IPS-18c (cell line): ENCODE results near the gene CEACAM4.
"Not testable (repeated sequence)": the region's sequence is repeated elsewhere in the genome, so short reads cannot be mapped to it uniquely, and the experiment has no call there.

Source experiments
- H3K4me3 ChIP-seq: 2 replicates; pipeline ENCODE4 v1.7.0; 2013; ENCODE audit warnings: low read depth, mild to moderate bottlenecking, low read length, moderate library complexity; ENCODE audit not compliant: insufficient read depth
- H3K9me3 ChIP-seq: one replicate; pipeline ENCODE4 v1.6.1; 2013; ENCODE audit warnings: mild to moderate bottlenecking, low read length, moderate library complexity; ENCODE audit not compliant: control insufficient read depth, insufficient read depth

The CEACAM4 gene

DNA sequence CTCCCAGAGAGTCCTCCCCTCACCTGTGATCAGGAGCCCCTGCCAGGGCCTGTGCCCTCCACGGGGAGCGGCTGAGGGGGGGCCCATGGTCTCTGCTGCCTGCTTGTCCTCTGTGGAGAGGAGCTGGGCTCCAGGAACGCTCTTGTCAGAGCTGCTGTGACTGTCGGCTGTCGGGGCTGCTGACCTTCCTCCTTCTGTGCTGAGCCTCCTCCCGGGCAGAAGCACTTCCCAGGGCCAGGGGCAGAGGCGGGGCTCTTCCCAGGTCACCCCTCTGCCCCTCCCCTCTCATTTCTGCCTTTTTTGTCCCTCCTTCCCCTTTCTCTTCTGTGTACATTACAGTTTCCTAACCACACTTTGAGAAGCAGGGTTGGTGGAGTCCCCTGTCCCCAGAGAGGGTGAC, at the start of gene CEACAM4:
CEACAM4 (minus strand) TSS at position 198 of the 400 bp plus-strand sequence; CDS start at position 87, 111 bp downstream.
- Histone ChIP-seq H3K4me3 (no peak within 1 kb of the TSS), H3K9me3 (peaks cover 2% of the 10 kb centered on the region)

DNA sequence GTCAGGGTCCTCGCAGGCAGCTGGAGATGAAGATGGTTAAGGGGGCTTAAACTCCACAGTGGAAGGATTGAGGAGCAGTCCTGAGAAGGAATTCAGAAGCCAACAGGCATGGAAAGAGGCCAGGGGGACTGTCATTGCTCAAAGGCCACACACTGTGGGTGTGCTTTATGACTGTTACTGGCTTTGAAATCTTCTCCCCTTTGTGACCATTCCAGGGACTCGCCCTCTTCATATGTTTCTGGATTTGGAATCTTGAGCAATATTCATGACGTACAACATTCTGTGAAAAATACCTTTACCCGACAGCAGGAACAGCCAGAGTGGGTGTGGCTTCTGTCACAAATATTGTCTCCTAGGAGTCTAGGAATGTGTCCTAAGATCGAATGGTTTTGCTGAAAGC, 44.6 kb upstream of the CEACAM4 start:
- Histone ChIP-seq H3K9me3 (no peaks in the 10 kb centered on the region), H3K4me3 (no peak overlapping the region)

DNA sequence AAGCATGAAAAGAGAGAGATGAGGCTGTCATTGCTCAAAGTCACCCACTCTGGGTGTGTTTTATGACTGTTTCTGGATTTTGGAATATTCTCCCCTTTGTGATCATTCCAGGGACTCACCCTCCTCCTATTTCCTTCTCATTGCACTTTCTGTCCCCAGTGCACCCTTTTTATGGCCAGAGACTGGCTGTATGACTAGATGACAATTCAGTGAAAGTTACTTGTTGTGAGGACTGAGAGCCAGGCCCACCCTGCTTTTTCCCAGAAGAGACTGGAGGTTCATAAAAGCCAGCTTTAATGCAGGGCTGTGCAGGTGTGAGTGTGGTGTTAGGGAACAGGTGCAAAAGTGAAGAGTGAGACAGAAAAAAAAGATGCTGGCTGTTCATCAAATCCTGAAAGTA, 43.9 kb upstream of the CEACAM4 start:
- Histone ChIP-seq H3K4me3 (no peak overlapping the region), H3K9me3 (no peaks in the 10 kb centered on the region)

DNA sequence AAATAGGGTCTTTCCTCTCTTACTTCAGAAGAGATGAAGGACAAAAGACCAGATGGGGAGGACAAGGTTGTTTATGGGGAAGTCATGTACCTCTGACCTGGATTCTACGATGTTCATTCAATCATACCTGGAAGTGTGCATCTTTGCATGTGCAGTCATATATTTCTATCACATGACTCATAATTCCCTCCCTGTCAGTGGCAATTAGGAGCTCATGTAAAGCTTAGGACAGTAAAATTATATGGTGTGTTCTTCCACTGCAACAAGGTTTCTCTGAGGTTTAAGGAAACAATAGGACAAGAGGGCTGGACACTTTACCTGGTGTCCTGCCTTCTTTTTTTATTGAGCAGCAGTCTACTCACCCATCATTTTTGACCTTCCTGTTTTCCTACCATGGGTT, 41.4 kb upstream of the CEACAM4 start:
- no peak overlapping the region for H3K4me3 ChIP-seq
- H3K9me3 ChIP-seq = no peaks in the 10 kb centered on the region

DNA sequence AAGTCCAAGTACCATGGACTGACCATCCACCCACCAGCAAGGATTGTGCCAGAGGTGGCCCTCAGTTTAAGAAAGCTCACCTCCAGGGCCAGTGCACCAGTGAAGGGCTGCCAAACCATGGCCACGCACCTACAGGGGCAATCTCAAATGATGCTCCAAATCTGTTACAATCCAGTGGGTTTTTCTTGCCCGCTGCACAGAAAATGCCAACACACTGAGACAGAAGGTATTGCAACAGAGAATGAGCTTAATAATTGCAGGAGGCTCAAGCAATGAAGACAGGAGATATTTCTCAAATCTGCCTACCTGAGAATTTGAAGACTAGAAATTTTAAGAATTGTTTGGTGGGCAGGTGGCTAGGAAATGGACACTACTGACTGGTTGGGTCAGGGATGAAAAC, 39.2 kb upstream of the CEACAM4 start:
- no peaks in the 10 kb centered on the region for H3K9me3 ChIP-seq
- H3K4me3 ChIP-seq = no peak overlapping the region

DNA sequence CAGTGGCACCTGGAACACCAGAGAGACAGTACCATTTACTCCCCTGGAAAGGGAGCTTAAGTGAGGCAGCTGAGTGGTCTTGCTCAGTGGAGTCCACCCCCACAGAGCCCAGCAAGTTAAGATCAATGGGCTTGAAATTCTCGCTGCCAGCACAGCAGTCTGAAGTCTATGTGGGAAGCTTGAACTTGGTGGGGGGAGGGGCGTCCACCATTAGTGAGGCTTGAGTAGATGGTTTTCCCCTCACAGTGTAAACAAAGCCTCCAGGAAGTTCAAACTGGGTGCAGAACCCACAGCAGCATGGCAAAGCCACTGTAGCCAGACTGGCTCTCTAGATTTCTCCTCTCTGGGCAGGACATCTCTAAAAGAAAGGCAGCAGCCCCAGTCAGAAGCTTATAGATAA, 30.3 kb upstream of the CEACAM4 start:
- H3K4me3 ChIP-seq = no peak overlapping the region
- H3K9me3 ChIP-seq = peaks cover 2% of the 10 kb centered on the region

DNA sequence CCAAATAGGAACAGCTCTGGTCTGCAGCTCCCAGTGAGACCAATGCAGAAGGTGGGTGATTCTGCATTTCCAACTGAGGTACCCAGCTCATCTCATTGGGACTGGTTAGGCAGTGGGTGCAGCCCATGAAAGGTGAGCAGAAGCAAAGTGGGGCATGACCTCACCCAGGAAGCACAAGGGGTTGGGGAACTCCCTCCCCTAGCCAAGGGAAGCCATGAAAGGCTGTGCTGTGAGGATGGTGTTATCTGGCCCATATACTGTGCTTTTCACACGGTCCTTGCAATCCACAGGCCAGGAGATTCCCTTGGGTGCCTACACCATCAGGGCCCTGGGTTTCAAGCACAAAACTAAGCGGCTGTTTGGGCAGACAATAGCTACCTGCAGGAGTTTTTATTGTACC, 29.9 kb upstream of the CEACAM4 start:
- not testable (repeated sequence) for H3K9me3 ChIP-seq, H3K4me3 ChIP-seq

DNA sequence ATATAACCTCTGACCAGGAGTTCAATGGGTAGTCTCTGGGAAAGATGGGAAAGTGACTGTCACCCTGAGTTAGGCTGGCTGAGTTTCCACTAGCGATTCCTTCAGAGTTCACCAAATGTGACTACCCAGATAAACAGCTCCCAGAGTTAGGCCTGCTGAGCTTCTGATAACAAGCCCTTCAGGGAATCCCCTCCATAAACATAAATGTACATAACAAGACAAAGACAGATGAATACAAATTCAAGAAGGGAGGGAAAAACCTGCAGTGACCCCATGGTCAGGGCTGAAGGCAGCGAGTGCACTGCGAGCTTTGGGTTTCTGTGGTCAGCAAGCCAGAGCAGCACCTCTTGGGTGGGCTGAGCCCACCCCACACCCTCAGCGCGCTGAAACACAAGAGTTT, 25.4 kb upstream of the CEACAM4 start:
- Histone ChIP-seq H3K4me3 (no peak overlapping the region), H3K9me3 (peaks cover 2% of the 10 kb centered on the region)

DNA sequence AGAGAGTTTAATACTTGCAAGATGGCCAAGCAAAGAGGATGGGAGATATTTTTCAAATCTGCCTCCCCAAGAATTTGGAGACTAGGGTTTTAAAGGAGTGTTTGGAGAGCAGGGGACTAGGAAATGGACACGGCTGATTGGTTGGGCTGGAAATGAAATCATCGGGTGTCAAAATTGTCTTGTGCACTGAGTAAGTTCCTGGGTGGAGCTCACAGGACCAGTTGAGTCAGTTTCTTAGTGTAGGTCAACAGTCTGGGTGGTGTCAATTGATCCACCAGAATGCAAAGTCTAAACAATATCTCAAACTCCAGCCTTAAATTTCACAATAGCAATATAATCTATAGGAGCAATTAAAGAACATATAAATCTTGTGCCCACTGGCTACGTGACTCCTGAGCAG, 23.0 kb upstream of the CEACAM4 start:
- peaks cover 2% of the 10 kb centered on the region for H3K9me3 ChIP-seq
- H3K4me3 ChIP-seq = no peak overlapping the region

DNA sequence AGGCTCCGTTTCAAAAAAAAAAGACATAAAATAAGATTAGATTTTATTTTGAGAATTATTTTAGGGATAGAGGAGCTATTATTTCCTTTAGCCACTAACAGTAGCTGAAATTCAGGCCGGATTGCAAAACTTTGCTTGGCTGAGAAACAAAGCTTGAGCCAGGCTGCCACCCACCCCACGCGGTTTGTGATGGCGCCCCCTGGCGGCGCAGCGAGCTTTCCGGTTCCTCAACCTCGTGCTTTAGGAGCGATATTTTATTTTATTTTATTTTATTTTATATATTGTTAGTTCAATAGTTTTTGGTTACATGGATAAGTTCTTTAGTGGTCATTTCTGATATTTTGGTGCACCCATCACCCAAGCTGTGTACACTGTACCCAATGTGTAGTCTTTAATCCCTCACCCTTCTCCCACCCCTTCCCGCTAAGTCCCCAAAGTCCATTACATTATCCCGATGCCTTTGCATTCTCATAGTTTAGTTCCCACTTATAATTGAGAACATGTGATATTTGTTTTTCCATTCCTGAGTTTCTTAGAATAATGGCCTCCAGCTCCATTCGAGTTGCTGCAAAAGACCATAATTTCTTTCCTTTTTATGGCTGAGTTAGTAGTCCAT, 19.8 kb upstream of the CEACAM4 start:
- Histone ChIP-seq H3K4me3 (no peak overlapping the region), H3K9me3 (no peaks in the 10 kb centered on the region)

DNA sequence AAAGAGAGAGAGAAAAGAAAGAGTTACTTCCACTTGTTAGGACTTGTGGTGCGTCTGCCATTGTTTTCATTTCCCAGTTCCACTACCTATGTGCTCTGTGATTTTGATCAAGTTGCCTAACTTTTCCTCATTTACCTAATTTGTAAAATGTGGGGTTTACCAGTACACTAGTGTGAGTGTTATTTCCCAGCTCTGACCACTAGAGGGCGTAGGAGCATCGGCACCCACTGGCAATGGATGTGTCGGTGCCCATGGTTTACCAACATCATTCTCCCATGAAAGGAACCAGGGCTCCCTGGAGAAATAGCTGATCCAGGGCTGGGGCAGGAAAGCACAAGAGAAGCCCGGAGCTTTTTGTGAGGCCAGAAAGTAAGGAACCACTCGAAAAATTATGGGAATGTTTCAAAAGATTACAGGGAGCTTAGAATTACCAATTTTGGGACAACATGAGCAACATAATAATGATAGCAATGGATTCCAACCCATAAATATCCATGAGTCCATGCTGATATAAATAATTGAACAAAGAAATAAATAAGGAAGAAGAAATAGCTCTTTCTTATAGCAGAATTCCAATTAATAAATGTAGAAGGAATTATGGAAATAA, 15.1 kb upstream of the CEACAM4 start:
- no peak overlapping the region for H3K4me3 ChIP-seq
- H3K9me3 ChIP-seq = no peaks in the 10 kb centered on the region

DNA sequence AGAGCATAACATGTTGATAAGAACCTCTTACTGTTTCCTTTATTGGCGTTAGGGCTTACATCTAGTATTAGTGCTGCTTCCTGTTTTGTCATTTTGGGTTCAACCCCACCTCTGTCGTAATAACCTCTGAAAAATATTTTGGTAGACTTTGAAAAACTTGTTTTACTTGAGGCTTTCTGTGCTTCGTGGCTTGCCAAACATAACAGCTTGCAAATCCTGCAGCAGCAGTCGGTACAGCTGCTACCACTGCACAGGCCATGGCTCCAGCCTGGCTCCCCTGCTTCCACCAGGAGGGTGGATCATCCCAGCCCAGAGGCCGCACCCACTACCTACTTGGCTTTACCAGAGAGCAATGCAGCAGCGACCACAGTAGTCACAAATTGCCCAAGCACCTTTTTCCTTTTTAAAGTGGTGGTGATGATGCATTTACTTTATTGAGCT, 11.8 kb upstream of the CEACAM4 start:
- no peak overlapping the region for H3K4me3 ChIP-seq
- no peaks in the 10 kb centered on the region for H3K9me3 ChIP-seq

DNA sequence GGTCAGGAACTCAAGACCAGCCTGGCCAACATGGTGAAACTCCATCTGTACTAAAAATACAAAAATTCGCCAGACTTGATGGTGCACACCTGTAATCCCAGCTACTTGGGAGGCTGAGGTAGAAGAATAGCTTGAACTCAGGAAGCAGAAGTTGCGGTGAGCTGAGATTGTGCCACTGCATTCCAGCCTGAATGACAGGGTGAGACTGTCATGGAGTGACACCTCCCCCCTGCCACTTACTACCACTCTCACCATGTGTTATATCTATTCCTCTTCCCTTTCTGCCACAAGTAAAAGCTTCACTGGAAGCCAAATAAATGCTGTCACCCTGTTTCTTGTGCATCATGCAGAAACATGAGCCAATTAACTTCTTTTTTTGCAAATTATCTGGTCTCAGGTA, 10.6 kb upstream of the CEACAM4 start:
- Histone ChIP-seq H3K4me3 (no peak overlapping the region), H3K9me3 (no peaks in the 10 kb centered on the region)

DNA sequence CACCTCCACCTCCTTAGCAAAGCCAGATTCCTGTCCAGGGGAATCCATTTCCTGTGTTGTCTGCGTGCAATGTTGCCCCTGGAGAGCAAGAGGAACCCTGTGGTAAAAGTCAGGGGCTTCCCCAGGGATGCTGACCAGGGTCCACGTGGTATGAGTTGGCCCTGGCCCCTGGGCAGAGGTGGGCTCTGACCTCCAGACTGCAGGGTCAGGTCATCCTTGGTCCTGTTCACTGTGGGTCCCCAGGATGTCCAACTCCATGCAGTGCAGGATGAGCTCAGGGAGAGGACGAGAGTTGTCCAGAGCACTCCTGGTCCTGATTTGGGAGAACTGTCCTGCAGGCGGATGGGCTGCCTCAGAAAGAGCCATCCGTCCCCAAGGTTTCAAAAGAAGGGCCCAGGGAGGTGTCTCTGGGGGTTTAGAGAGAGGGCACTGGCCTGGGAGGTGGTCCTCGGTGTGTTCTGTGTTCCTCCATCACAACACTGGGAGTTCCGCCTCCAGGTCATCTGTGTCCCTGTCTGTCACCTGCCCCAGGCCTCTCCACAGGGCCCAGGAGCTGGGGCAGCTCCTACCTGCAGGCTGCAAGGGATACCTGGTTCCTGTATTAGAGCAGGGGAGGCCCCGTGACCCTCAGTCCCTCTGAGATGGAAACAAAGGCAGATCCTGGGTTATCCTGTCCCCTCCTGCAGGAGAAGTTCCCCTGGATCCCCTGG, 1.2 kb upstream of the CEACAM4 start:
- no peak overlapping the region for H3K4me3 ChIP-seq
- peaks cover 2% of the 10 kb centered on the region for H3K9me3 ChIP-seq

DNA sequence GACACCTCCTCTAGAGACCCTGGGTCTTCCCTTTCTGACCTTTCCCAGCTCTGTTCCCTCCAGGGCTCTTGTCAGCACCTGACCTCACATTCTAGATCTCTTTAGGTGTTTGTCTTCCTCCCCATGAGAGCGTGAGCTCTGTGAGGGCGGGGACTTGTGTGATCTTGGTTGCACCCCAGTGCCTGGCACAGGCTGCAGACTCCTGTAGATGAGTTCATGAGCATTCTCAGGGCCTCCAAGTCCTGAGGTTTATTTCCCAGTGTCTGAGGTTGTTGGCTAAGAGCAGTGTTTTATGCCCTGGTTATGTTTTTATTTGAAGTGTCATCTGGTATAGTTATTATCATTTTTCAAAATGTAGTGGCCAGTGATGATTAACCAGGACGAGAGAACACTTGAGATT, 596 bp downstream of the CEACAM4 start:
- H3K4me3 ChIP-seq = no peak overlapping the region
- H3K9me3 ChIP-seq = peaks cover 2% of the 10 kb centered on the region

DNA sequence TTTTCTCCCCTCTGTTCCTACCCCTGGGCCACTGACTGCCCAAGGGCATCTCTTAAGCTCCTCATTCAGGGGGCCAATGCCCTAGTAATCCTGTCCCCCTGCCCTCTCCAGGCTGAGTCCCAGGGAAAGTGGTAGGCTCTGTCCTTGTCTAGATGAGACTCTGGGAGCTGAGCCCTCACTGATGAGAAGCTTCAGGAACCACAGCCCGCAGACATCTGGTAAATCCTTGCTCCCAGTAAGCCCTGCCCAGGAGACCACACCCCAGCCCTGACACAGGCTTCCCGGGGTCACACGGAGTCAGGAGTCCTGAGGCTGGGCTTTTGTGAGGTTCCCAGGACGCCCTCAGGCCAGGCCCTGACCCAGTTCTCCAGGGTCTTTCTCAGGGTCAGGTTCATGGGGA, 1.9 kb downstream of the CEACAM4 start:
- no peaks in the 10 kb centered on the region for H3K9me3 ChIP-seq
- no peak overlapping the region for H3K4me3 ChIP-seq

DNA sequence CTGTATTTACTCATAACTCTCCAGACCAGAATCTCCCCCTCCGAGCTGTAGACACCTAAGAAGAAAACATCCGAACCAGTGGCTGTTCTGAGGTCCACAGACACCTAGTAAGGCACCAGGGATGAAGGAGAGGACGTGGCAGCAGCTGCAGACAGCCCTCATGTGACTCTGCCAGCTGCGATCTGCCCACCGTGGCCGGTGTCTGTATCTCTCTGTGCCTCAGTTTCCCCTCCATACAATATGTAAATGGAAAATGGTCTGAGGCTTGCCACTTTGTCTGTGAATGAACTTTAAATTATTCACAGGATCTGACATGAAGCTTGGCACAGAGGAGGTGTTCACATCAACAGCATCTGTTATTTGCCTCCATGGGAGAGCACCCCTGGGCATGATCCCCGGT, 2.4 kb downstream of the CEACAM4 start:
- no peaks in the 10 kb centered on the region for H3K9me3 ChIP-seq
- no peak overlapping the region for H3K4me3 ChIP-seq

DNA sequence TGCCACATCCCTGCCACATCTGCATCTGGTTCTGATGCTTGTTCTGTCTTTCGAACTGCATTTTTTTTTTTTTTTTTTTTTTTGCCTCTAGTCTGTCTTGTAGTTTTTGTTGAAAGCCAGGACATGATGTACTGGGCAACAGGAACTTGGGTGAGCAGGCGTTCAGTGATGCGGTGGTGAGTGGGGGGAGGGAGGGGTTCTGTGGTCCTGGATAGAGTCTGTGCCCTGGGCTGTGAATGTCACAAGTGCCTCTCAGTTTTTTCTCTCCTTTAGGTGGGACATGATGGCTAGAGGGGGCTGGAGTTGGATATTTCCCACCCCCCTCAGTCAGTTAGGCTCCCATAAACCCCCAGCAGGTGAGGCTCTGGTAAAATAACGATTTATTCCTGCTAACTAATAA, 3.5 kb downstream of the CEACAM4 start:
- Histone ChIP-seq H3K9me3 (no peaks in the 10 kb centered on the region), H3K4me3 (no peak overlapping the region)
